ENCODE measurements around the gene LFNG. TPM values are rescaled to one million over a fixed set of nuclear protein-coding genes. Genes with fewer than 3 reads are reported as not detected.

The LFNG gene
- total and polyA plus RNA-seq, 9 of the 15 experiments (the other 6 are each of a cell fraction or from before 2014, with no cell fraction given), result 0.03 to 0.89 (median 0.25) TPM; not detected in 1

- TF ChIP-seq MAX (CRISPR knock-in tag; IDR thresholded peaks at IDR 0.05) (peak; percentile 61), ZNF311 (CRISPR knock-in tag; IDR thresholded peaks at IDR 0.05) (no peak), E2F6 (IDR thresholded peaks at IDR 0.05; ENCODE audit: borderline replicate concordance in 1 of 2, extremely low read depth in 1 of 2, insufficient read depth in 1 of 2, insufficient read length in 1 of 2, low read depth in 1 of 2, low read length in 1 of 2, poor library complexity in 1 of 2, severe bottlenecking in 1 of 2) (peak; percentile 26 to 72), GABPA (tag; conservative IDR thresholded peaks at IDR 0.05; ENCODE audit: low read depth) (peak; percentile 67), PRDM10 (IDR thresholded peaks at IDR 0.05; ENCODE audit: partially characterized antibody) (peak; percentile 100), POLR2B (IDR thresholded peaks at IDR 0.05; ENCODE audit: low read depth, partially characterized antibody) (peak; percentile 60), FOS (IDR thresholded peaks at IDR 0.05; ENCODE audit: extremely low read depth, insufficient read length) (no peak), UBTF (IDR thresholded peaks at IDR 0.05; ENCODE audit: borderline replicate concordance in 1 of 2, low read depth in 2 of 2, low read length in 2 of 2) (peak; percentile 5 to 81; a peak in 1 of 4 replicates), CTBP1 (IDR thresholded peaks at IDR 0.05; ENCODE audit: borderline replicate concordance) (peak; percentile 68), RB1 (IDR thresholded peaks at IDR 0.05; ENCODE audit: low read depth) (peak; percentile 56; the same call in 1 of the 2 replicates), POLR2A (conservative IDR thresholded peaks at IDR 0.05) (peak; percentile 88), NR3C1 (CRISPR knock-in tag; IDR thresholded peaks at IDR 0.05) (0 out of 2 replicates have a peak, but pooled peaks have one; percentile 56), ATF3 (IDR thresholded peaks at IDR 0.05) (no peak), ATF3 (CRISPR knock-in tag; conservative IDR thresholded peaks at IDR 0.05) (no peak), KDM5B (IDR thresholded peaks at IDR 0.05; ENCODE audit: insufficient replicate concordance, low read depth, low read length) (peak; percentile 78), TAF1 (IDR thresholded peaks at IDR 0.05; ENCODE audit: control insufficient read depth, extremely low read depth, insufficient read depth, low read length, severe bottlenecking) (peak; percentile 59), HMGN3 (IDR thresholded peaks at IDR 0.05; ENCODE audit: borderline replicate concordance, extremely low read depth, insufficient read length, low read depth, low read length) (peak; percentile 57)
Observed at GRCh38 chr7:2555121-2556052, 35.8 kb downstream of the LFNG start, which contains the start of gene BRAT1 (continued).
